Measurements from ENCODE around the gene GNAT1.

The GNAT1 gene

DNA sequence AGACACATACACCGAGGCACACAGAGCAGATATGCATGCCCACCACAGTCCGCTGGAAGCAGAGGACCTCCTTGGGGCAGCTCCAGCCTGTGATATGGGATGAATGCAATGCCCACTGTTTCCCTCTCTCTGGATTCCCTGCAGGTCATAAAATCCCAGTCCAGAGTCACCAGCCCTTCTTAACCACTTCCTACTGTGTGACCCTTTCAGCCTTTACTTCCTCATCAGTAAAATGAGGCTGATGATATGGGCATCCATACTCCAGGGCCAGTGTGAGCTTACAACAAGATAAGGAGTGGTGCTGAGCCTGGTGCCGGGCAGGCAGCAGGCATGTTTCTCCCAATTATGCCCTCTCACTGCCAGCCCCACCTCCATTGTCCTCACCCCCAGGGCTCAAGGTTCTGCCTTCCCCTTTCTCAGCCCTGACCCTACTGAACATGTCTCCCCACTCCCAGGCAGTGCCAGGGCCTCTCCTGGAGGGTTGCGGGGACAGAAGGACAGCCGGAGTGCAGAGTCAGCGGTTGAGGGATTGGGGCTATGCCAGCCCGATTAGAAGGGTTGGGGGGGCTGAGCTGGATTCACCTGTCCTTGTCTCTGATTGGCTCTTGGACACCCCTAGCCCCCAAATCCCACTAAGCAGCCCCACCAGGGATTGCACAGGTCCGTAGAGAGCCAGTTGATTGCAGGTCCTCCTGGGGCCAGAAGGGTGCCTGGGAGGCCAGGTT lies at the start of gene GNAT1:
Gene GNAT1 (plus strand): TSS at position 675 of the 725 bp plus-strand sequence. CDS start 116 bp downstream, outside the sequence.
- DNase-seq: no peak

DNA sequence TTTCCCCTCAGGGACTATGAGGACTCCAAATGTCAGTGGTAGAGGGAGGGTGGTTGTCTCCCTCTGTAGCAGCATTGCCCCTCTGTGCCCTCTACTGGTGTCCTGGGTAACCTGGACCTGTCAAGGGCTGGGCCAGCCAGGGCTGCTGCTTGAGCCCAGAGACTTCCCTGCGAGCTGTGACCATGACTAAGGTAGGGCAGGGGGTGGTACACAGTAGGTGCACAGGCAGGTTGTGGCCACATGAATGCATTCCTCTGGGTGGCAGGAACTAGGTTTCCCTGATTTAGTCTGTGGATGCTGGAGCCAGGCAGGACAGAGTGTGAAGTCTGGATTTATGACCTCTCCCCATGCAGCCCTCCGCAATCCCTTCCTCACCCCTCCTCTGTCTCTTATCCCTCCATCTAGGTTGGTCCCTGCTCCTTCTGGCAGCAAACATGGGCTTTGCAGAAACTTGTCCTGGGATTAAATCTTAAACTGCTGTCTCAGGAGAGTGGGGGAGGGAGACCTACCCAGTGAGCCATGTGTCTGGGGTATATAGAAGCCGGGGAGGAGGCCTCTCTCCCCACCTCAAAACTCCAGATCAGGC lies 45.0 kb upstream of the GNAT1 start:
- no peak for DNase-seq

DNA sequence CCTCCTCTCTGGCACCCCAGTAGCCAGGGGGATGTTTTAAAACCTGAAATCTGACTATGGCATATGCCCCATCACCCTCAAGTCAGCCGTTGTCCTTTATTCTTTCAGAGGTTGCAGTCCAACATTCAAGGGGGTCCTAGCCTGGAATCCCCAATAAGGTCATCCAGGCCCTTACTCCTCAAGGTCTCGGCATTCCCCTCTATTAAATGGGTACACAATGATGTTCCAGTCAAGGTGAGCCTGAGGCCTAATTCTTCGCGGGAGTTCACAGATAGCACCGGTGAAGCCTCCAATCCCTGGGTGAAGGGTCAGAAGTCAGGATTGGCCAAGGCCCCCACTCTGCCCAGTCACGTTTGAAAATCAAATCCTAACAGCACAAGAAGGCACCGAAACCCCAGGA lies 44.4 kb upstream of the GNAT1 start:
- DNase-seq: no peak

DNA sequence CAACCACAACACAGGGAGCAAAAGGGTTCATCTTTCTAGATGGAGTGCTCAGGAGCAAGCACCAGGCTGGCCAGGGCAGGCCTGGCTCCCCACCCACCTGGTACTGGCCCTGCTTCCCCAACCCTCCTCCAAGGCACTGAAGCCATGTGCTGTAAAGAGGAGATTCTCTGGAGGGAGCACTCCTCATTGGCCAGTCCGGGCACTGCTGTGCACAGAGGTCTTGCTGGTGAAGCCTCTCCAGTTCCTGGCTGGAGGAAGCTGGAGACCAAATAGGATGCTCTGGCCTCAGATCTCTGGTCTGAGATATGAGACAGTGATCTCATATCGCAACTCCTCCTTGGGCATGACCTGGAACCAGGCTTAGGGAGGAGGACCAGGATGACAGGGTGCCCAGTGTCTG lies 44.0 kb upstream of the GNAT1 start:
- DNase-seq: no peak

DNA sequence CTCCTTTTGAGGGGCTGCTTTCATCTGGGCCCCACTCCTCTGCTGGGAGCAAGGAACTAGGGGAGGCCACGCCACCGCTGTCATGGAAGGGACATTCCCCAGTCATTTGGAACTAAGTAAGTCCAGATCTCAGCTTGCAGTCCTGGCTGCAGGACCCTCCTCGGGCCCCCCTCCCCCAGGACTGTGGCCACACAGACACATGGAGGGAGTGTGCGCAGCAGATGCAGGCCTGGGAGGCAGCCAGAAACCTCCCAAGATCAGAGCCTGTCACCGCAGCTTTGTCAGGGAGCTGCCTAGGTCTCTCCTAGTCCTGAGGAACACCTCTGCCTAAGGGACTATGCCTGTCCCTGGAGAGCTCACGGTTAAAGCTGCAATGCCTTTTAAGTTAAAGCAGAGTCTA lies 43.5 kb upstream of the GNAT1 start:
- no peak for DNase-seq

DNA sequence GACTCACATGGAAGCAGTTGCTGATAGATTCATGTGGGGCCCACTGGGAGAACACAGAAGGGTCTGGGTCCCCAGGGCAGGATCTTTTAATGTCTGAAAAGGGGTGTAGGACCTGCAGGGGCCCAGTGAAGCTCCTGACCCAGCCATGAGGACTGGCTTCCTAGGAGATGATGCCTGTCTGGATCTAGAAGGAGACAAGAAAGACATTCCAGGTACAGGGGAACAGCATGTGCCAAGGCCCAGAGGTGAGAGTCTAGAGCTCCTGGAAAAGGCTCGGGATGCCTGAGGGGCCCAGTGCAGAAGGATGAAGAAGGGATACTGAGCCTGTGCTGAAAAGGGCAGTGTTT lies 41.0 kb upstream of the GNAT1 start:
- DNase-seq: no peak

DNA sequence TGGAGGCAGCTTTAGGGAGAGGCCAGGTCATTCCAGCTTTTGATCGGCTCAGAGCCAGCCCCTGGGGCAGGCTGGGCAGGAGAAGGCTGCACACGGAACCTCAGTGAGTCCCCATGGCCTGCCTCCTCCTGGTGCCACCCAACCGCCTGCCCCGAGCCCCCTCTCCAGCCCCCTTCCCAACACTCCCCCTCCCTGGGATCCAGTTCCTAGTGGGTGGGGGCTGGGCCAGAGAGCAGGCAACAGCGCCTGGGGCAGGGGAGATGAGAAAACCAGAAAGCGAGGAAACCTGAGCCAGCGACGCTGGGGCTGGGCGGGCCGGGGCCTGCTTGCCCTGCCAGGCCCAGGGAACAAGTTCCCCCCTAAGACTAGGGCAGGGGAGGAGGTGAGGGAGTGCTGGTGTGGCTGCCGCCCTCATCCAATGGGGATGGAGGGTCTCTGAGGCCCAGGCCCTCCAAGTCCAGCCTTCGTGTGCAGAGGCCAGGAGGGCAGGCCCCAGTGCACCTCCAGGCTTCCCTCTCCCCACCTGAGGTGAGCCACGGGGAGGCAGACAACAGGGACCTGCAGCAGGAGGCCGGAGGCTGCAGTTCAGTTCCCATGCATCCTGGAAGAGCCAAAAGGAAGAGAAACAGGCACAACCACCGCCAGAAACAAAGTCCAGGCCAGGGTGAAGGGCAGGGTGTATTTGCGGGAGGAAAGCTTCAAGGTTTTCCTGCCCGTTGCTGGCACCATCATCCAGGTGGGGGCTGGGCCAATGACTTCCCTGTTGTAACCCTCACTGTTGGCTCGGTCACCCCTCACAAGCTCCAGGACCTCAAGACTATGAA lies 40.3 kb upstream of the GNAT1 start:
- no peak for DNase-seq

DNA sequence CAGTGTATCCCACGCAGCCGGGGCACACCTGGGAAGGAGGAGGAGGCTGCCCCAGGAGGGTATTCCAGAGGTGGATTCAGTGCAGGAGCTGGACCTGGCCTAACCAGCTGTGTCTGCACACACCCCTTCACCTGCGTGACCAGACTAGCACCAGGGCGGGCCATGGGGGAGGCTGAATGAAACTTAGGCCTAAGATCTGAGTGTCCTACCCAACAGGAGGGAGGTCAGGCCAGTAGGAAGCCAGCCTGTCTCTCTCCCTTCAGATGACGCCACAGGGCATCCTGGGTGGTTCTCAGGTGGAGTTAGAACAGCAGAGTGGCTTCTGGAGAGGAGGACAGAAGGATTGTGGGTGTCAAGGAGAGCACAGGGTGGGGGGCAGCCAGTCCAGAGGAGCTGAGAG lies 39.7 kb upstream of the GNAT1 start:
- DNase-seq: no peak

DNA sequence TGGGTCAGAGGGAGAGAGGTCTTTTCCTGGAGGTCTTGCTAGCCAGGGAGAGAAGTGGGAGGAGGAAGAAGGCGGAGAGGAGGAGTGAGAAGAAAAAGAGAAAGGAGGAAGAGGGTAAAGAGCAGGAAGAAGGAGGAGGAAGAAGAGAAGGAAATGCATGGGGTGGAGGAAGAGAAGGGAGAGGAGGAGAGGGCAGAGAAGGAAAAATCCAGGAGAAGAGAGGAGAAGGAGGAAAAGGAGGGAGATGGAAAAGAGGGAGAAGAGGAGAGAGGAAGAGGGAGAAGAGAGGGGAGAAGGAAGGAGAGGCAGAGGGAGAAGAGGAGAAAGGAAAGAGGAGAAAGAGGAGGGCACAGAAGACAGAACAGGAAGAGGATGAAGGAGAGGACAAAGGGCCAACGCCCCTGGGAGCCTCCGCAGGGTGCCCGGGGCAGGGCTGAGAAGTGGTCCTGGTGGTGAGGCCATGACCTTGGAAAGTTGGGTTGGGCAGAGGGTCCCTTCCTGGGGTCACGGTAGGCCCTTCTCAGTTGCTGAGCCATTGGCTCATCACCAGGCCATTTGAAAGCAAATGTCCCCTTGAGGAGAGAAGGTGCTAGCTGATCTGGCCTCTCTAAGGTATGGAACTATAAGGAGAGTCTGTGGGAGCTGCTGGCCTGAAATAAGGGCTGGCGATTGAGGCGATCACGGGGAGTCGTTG lies 37.5 kb upstream of the GNAT1 start:
- DNase-seq: peak; percentile 48

DNA sequence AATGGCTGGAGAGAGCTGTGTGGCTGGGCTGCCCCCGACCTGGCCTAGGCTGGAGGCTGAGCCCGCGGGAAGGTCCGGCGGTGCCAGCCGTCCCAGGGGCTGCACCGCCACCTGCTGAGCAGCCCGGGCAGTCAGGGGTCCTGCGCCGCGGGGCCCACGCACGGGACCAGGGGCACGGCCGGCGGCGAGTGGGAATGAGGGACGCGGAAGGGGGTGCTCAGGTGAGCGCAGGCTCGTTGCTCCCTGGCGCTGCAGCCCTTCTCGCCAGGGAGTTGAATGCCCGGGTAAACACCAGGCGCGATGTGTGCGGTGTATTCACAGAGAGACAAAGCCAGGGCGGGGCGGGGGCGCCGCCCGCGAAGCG lies 37.0 kb upstream of the GNAT1 start:
- DNase-seq: no peak

DNA sequence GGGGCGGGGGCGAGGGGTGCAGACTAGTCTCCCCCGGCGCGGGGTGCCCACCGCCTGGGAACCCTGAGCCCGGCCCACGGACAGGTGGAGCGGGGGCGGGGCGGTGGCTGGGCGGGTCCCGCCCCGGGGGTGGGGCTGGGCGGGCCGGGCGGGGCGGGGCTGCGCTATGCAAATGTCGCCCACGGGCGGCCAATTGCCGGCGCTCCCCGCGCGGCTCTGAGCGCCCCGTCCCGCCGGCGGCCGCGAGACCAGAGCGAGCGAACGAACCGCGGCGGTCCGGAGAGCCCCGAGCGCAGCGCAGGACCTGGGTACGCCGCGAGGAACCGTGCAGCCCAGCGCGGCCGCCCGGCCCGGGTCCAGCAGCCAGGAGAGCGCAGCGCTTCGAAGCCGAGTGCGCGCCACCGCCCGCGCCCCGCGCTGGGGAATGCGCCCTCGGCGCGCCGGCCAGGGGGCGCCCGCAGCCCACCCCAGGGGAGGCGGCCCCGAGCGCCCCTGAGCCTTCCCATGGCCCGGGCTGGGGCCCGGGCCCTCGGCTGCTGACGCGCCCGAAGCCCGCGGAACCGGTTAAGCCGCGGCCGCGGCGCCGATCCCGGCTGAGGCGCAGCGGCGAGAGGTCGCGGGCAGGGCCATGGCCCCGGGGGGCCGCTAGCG lies 36.4 kb upstream of the GNAT1 start, which contains the start of gene SEMA3F:
Gene SEMA3F (plus strand): TSS at position 485 of the 651 bp plus-strand sequence. CDS start 4,299 bp downstream, outside the sequence.
- DNase-seq: peak; percentile 81

DNA sequence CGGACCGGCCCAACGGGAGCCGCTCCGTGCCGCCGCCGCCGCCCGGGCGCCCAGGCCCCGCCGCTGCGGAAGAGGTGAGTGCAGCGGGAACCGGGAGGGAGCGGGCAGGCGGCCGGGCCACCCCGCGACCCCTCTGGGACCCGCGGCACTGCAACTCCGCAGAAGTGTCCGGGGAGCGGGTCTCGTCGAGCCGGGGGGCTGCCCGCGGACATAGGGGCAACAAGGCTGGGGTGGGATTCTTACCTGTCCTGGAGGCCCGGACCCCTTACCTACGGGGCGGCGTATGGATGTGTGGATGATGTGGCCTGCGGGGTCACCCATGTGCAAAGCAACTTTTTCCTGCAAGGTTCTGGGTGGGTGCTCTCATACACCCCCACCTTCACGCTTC lies 35.9 kb upstream of the GNAT1 start:
- DNase-seq: no peak

DNA sequence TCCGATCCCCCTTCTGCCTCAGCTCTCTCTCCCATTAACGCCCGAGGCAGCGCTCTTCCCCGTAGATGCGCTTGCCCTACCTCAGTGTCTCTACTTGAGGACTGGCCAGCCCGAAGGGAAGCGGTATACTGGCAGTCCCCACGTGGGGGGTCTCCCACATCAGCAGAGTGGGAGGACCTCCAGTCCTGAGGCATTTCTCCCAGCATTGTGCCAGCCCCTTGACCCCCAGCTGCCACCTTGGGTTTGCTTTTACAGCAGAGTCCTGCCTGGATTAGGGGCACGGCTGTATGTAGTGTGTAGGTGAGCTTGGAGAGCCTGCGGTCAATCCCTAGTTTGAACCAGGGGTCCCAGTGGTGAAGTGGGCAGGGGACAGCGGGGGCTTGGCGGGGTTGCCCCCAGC lies 35.5 kb upstream of the GNAT1 start:
- no peak for DNase-seq

DNA sequence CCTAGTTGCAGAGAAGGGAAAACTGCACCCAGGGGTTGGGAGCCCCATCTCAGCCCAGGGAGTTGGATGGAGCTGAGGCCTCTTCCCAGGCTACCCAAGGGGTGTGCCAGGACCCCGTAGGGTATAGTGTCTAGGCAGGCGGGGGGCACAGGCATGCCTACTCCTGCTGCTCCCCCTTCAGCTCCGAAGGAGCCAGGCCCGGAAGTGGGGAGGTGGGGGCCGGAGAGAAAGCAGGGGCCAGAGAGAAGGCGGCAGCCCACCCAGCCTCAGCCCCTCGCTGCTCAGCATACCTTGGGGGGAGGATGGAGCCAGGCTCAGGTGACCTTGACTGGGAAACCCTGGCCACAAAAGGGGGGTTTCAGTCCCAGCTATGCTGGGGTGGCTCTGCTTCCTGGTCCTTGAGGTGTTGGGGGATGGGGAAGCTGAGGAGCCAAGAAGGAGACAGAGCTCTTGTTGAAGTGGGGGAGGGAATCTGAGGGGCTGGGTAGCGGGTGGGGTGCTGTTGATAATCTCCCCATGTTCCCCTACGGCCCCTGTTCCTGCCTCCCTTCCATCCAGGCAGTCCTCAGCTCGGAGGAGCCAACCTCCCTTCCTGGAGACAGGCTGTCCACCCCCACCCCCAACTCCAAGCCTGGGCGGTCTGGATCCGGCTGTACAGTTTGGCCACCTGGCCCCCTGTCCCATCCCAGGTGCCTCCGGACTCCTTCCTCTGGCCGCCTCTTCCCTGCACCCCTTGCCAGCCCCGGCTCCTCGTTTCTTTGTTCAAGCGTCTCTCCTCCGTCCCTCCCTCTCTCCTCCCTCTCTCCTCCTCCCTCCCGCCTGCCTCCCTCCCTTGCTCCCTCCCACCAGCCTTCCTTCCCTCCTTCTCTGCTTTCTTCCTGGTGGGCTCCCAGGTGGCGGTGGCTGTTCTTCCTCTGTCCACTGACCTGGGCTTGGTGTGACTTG lies 34.6 kb upstream of the GNAT1 start:
- DNase-seq: peak; percentile 43

DNA sequence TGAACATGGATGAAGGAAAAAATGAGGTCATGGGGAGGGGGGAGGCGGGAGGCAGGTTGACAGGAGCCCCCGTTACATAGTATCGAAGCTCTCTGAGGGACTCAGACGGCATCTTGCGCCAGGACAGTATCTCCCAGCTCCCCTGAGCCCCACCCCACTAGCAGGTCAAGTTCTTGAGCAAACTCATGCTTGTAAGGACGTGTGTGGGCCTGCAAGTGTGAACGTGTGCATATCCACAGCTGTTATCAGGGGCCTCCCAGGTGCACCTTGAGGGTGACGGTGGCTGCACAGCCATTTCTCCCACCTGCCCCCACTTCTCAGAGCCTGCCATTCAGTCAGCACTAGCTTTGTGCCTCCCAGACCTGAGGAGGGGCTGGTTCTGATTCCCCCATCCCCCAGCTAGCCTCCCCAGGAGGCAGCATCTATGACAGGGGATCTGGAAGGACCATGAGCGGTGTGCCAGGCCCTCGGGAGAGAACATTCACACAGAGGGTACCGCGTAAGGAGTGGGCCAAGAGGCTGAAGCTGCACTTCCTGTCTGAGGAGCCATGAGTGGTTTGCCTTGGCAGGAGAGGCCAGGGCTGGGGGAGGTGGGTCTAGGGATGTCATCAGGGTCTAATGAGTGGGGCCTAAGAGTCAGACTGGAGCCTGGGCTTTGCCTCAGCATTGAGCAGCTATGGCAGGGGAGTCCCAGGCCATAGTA lies 33.4 kb upstream of the GNAT1 start:
- peak; percentile 42 for DNase-seq

DNA sequence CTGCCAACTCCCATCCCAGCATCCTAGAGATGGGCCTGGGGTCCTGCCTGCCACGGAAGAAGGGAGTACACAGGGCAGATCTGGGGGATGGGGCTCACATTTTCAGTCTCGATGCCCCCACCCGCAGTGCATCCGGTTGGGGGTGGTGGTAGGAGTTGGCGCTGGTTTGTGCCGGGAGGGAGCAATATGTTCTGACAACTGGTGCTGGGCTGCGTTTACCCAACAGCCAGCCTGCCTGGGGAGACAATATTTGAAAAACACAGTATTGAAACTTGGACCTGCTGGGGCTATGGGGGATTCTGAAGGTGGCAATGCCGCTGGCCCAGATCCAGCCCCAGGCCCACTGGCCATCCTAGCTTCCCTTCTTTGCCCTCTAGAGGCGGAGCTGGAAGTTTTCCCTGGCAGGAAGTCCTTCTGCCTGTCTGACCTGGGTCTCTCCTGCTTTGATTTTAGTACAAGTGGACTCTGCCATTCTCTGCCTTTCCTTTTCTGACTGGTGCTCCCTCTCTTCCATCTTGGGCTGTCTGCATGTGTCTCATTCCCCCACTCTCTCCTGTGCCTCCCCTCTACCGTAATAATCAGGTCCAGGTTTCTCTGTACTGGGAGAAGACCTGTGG lies 32.8 kb upstream of the GNAT1 start:
- DNase-seq: peak; percentile 28

DNA sequence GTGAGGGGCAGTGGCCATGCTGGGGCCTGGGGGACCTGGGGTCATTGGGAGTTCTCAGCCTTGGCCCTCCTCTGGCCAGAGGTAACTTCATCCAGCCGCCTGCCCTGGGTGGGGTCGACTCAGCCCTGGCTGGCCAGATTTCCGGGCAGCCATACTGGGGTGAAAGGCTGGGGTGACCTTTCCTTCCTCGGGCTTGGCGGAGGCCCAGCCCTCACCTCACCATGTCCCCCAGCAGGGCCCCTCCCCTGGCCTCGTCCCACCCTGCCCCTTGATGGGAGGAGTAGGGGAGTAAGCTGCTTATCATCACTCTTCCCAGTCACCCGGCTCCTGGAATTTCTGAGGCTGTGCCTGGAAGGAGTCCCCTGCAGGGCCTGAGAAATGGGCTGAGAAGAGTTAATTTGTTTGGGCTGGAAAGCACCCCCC lies 30.8 kb upstream of the GNAT1 start:
- DNase-seq: no peak

DNA sequence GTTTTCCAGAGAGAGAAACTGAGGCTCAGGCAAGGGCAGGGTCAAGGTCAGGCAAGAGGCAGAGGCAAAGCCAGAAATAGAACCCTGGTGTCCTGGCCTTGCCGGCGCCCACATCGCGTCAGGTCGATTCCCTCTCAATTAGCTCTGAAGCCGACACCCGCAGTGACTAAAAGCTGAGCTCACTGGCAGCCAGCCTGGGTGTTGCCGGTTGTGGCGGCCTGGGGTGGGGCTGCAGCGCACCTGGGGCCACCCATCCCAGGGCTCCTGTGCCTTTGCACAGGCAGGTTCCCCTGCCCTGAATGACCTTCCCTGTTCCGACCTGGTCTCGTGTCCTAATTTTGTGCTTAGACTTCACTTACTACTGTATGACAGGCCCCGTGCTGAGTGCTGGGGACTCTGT lies 30.1 kb upstream of the GNAT1 start:
- DNase-seq: peak; percentile 73

DNA sequence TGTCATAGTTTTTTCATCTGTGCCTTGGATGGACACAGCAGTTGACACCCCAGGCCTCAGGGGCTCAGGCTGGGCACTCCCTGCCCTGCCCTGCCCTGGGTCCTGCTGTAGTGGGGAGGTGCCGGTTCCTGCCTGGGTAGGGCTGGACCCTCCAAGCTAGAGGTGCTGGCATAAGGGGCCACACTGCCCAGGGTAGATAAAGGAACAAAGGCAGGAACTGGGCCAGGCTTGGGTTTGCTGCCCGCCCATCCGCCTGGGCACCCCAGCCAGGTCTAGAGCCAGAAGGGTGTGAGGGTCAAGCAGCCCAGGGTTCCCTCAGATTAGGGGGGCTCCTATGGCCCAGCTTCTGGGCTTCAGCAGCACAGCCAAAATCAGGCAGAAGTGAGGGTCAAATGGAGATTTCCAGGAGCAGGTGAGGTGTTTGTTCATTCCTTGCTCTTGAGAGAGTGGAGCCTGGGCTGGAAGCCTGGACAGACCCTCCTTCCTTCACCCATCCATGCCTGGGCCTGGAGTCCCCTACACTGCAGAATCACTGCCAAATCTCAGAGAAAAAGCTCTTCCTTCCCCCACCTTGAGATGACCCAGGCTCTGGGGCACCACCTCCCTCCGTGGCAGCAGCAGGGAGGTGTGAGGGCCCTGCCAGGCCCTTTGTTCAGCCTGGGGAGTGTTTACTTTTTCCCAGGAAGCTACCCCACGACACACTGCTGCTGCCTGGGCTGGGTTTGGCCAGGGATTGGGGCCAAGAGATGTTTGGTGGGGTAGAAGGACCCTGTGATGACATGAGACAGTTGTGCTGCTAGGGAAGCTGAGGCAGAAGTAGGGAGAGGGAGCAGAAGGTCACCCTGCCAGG lies 29.2 kb upstream of the GNAT1 start:
- DNase-seq: peak; percentile 46
